CD4-positive, alpha-beta T cell treated with Interleukin-4 for 4 hours (primary cell): ENCODE measurements around the gene UBE3D.
"Not testable (repeated sequence)": the region's sequence is repeated elsewhere in the genome, so short reads cannot be mapped to it uniquely, and the experiment has no call there.

ENCODE experiments used
- DNase-seq: peaks from one replicate; pipeline ENCODE4 v3.0.0-alpha.2; 2020

UBE3D gene

GRCh38 chr6:82971877-82972460, 93.7 kb downstream of the UBE3D start:
- DNase-seq: no peak

GRCh38 chr6:82970839-82971238, 94.8 kb downstream of the UBE3D start:
- no peak for DNase-seq

GRCh38 chr6:82968708-82969107, 96.9 kb downstream of the UBE3D start:
- DNase-seq: no peak

- no peak for DNase-seq
These were observed 102.3 kb downstream of the UBE3D start for GRCh38 chr6:82963191-82963925.

GRCh38 chr6:82959385-82959941, 106.2 kb downstream of the UBE3D start:
- no peak for DNase-seq

GRCh38 chr6:82958551-82958950, 107.1 kb downstream of the UBE3D start:
- DNase-seq: no peak

- DNase-seq: no peak
These were observed 107.8 kb downstream of the UBE3D start for GRCh38 chr6:82957868-82958245.

GRCh38 chr6:82957171-82957867, 108.3 kb downstream of the UBE3D start:
- DNase-seq: no peak

- DNase-seq: no peak
These were observed 109.8 kb downstream of the UBE3D start for GRCh38 chr6:82955841-82956240.

GRCh38 chr6:82954937-82955577, 110.6 kb downstream of the UBE3D start:
- DNase-seq: no peak

- no peak for DNase-seq
These were observed 111.3 kb downstream of the UBE3D start for GRCh38 chr6:82954356-82954755.

- DNase-seq: no peak
These were observed 111.8 kb downstream of the UBE3D start for GRCh38 chr6:82953871-82954270.

GRCh38 chr6:82951935-82952334, 113.7 kb downstream of the UBE3D start:
- no peak for DNase-seq

GRCh38 chr6:82951389-82951788, 114.3 kb downstream of the UBE3D start:
- DNase-seq: no peak

GRCh38 chr6:82930915-82931314, 134.7 kb downstream of the UBE3D start:
- DNase-seq: not testable (repeated sequence)

- DNase-seq: no peak
These were observed 140.7 kb downstream of the UBE3D start for GRCh38 chr6:82924799-82925535.

- no peak for DNase-seq
These were observed 144.4 kb downstream of the UBE3D start for GRCh38 chr6:82921258-82921657.

- DNase-seq: no peak
These were observed 148.1 kb downstream of the UBE3D start for GRCh38 chr6:82917346-82918064.

GRCh38 chr6:82915666-82916065, 150.0 kb downstream of the UBE3D start:
- DNase-seq: no peak

GRCh38 chr6:82914511-82914910, 151.1 kb downstream of the UBE3D start:
- no peak for DNase-seq

GRCh38 chr6:82910820-82911219, 154.8 kb downstream of the UBE3D start:
- DNase-seq: no peak

GRCh38 chr6:82910395-82910794, 155.2 kb downstream of the UBE3D start:
- DNase-seq: no peak
